GM19395 (cell line): ENCODE data around the gene LRRC72.
"Not testable (repeated sequence)": the region's sequence is repeated elsewhere in the genome, so short reads cannot be mapped to it uniquely, and the experiment has no call there.

Source experiments
- ATAC-seq: cut with Tn5 transposase; IDR thresholded peaks from one replicate; pipeline ENCODE4 v1.9.1; 2021; ENCODE audit warnings: mild to moderate bottlenecking, moderate library complexity; ENCODE audit not compliant: unreplicated experiment

LRRC72 gene

GRCh38 chr7:16564909-16565426 lies 38.3 kb downstream of the LRRC72 start:
- peak; percentile 85 for ATAC-seq

GRCh38 chr7:16571941-16572340 lies 45.3 kb downstream of the LRRC72 start:
- no peak for ATAC-seq

- no peak for ATAC-seq
Observed at GRCh38 chr7:16579216-16579615, 52.6 kb downstream of the LRRC72 start.

- no peak for ATAC-seq
Observed at GRCh38 chr7:16581286-16581685, 54.7 kb downstream of the LRRC72 start.

- no peak for ATAC-seq
Observed at GRCh38 chr7:16583834-16584233, 57.2 kb downstream of the LRRC72 start.

GRCh38 chr7:16585540-16585939 lies 58.9 kb downstream of the LRRC72 start:
- ATAC-seq = no peak

GRCh38 chr7:16586081-16586874 lies 59.7 kb downstream of the LRRC72 start:
- no peak for ATAC-seq

GRCh38 chr7:16587129-16587528 lies 60.5 kb downstream of the LRRC72 start:
- no peak for ATAC-seq

GRCh38 chr7:16587790-16588189 lies 61.2 kb downstream of the LRRC72 start:
- no peak for ATAC-seq

- no peak for ATAC-seq
Observed at GRCh38 chr7:16589881-16590280, 63.3 kb downstream of the LRRC72 start.

- no peak for ATAC-seq
Observed at GRCh38 chr7:16590424-16590823, 63.8 kb downstream of the LRRC72 start.

- ATAC-seq = no peak
Observed at GRCh38 chr7:16592395-16592794, 65.8 kb downstream of the LRRC72 start.

GRCh38 chr7:16594061-16594460 lies 67.4 kb downstream of the LRRC72 start:
- no peak for ATAC-seq

- no peak for ATAC-seq
Observed at GRCh38 chr7:16594676-16595075, 68.1 kb downstream of the LRRC72 start.

- not testable (repeated sequence) for ATAC-seq
Observed at GRCh38 chr7:16595596-16595995, 69.0 kb downstream of the LRRC72 start.

- ATAC-seq = no peak
Observed at GRCh38 chr7:16598015-16598414, 71.4 kb downstream of the LRRC72 start.

- ATAC-seq = no peak
Observed at GRCh38 chr7:16599860-16600259, 73.2 kb downstream of the LRRC72 start.

GRCh38 chr7:16603633-16604032 lies 77.0 kb downstream of the LRRC72 start:
- ATAC-seq = no peak

GRCh38 chr7:16604054-16604453 lies 77.4 kb downstream of the LRRC72 start:
- ATAC-seq = no peak

- ATAC-seq = no peak
Observed at GRCh38 chr7:16606704-16607103, 80.1 kb downstream of the LRRC72 start.

GRCh38 chr7:16609842-16610450 lies 83.3 kb downstream of the LRRC72 start:
- ATAC-seq = peak; percentile 91

- ATAC-seq = no peak
Observed at GRCh38 chr7:16611711-16612110, 85.1 kb downstream of the LRRC72 start.
